SKM-1 treated with dmso at 0.1 percent for 144 hours (cell line): ENCODE data around the gene SPACA1.
"Not testable (repeated sequence)": the region's sequence is repeated elsewhere in the genome, so short reads cannot be mapped to it uniquely, and the experiment has no call there.

Experiments used
- DNase-seq: peaks from one replicate; lab custom pipeline; 2025; ENCODE audit not compliant: unreplicated experiment; lab: John Stamatoyannopoulos, UW

The SPACA1 gene

GRCh38 chr6:88047510-88048150, at the start of gene SPACA1:
Gene SPACA1 (plus strand): TSS chr6:88047841. CDS start chr6:88047906, 65 bp downstream.
- no peak for DNase-seq

DNA sequence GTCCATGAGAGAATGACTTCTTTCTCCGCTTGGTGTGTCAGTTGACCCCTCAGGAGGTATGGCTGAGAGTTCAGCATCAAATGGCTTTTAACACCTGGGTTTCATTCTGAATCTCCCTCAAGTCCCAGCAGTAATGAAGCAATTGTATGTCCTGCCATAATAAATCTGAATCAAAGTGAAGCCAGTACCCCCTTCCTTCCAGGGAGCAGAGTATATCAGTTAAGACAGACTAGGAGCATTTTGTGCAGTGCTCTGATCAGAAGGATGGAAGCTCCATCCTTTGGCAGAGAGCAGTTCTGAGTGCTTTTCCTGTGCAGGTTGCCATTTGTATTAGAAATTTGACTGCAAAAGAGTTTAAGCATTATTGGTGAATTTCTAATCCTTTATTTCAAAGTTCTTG, 46.9 kb upstream of the SPACA1 start:
- no peak for DNase-seq

GRCh38 chr6:88001279-88001678, 46.4 kb upstream of the SPACA1 start:
- not testable (repeated sequence) for DNase-seq

DNA sequence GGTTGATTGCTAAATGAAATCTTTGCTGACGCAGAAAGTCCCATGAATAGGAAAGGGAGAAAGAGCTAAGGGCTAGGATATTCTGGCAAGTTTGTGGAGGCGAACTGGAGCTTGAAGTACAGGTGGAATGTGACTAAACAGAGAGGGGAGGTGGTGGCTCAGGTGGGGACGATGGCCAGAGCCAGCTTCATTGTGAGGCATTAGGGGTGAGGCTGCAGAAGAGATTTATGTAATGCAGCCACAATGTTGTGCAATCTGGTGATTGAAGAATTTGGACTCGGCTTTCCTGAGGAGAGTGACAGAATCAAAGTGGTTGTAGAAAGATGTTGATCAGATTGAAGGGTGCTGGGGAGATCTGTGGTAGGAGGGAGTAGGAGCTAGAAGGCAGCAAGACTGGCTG, 42.9 kb upstream of the SPACA1 start:
- DNase-seq: no peak

GRCh38 chr6:88006557-88006956, 41.1 kb upstream of the SPACA1 start:
- no peak for DNase-seq

DNA sequence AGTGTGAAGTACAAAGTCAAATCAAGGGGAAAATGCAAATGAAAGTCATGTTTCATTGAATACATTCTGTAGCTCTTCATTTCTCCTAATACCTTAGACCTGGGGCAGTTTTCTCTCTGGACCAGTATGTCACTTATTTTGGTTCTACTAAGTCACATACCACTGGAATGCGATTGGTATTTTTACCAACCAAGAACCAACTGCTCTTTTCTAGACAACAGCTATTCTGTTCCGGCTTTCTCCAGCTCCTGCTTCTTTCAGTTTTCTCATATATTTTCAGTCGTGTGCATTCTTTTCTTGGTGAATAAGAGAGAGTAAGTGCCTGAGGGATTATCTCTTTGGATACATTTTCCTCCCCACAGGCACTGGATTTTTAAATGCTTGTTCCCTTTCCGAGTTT, 39.2 kb upstream of the SPACA1 start:
- DNase-seq: no peak

DNA sequence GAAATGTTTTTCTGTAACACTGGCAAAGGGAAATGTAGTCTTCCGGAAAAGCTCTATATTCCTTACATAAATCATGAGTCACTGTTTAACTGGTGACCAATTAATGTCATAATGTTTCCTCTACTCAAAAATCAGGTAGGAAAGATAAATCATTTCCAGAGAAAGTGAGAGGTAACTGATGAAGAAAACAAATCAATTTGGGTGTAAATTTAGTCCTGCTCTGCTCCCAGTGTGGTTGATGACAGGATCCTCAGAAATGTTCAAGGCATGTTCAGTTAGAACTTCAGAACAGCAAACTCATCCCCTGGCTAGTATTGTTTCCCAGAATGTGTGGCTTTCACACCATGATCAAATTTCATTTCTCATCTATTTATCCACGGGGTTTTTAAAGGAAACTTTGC, 38.8 kb upstream of the SPACA1 start:
- DNase-seq: no peak

- DNase-seq: no peak
Observed at GRCh38 chr6:88013015-88013414, 34.6 kb upstream of the SPACA1 start.

DNA sequence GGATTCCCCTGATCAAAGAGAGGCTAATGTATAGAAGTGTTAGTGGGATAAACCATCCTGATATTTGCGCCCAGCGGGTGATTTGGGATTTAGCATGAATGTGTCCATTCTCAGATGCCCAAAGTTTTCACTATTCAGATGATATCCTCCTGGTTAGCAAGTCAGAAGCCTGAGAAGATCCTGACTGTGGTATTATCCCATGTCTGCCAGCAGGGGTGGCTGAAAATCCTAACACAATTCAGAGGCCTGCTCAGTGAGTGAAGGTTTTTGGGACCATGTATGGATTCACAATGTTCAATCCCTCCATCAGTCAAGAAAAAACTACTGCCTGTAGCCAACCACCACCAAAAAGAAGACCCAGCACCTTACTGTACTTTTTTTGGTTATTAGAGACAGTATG, 34.1 kb upstream of the SPACA1 start:
- DNase-seq: no peak

DNA sequence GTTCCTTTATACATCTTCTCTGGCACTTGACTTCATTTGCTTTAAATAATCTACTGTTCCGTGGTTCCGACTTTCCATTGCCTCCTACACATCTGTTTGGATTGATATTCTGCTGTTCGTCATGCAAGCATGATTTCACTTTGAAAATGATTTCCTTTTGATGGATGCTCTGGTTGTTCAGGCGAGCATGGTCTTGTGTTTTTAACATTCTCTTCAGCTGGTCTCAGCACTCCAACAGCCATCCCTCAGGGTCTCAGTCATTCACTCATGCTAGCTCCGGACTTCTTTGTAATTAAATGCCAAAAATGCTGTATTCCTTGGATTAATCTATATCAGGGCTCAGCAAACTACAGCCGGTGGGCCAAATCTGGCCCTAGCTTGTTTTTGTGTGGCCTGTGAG, 27.2 kb upstream of the SPACA1 start:
- no peak for DNase-seq

DNA sequence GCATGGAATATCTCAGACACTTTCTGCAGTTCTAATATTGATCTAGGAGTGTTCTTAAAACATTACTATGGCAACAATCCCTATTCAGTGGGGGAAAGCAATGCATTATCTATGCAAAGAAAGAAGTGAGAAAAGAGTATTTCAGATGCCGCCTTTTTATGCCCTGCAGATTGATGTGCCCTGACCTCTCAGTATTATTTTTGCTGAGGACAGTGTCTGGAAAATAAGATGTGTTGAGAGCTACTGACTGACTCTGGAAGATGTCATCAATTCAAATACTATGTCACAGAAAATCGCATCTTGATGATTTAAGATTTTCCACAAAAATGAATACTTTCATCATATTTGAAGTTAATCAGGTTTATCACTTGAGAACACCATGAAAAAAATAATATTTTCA, 22.9 kb upstream of the SPACA1 start:
- DNase-seq: no peak

DNA sequence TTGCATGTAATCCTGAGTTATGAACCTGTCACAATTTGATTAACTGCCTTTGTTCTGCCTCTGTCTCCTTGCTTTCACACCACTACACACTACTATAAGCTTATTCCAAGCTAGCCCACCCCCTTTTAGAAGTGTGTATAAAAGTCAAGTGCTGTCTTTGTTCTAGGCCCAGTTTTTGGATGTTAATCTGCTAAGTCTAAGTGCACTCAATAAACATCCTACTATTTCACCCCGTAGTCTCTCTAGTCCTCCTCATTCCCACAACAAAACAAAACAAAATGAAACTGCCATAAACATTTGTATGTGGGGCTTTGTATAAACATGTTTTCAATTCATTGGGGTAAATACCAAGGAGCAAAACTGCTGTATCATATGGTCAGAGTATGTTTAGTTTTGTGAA, 16.1 kb upstream of the SPACA1 start:
- no peak for DNase-seq

DNA sequence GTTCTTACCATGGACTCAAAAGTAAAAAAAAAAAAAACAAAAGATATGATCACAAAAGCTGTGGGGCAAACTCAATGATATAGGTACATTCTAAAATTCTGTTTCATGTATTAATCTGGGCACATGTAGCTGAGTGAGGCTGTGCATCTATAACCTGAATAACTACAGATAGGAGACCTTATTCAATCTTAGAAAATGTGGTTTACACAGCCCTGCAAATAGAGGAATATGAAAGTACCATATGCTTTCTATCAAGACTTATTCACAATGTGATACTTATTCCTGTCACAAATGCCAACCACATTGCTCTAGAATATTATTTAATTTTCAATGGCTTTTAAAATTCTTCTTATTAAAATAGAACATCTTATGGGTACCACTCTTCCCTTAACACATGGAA, 3.1 kb upstream of the SPACA1 start:
- DNase-seq: no peak

GRCh38 chr6:88045521-88046136, 2.0 kb upstream of the SPACA1 start:
- no peak for DNase-seq

DNA sequence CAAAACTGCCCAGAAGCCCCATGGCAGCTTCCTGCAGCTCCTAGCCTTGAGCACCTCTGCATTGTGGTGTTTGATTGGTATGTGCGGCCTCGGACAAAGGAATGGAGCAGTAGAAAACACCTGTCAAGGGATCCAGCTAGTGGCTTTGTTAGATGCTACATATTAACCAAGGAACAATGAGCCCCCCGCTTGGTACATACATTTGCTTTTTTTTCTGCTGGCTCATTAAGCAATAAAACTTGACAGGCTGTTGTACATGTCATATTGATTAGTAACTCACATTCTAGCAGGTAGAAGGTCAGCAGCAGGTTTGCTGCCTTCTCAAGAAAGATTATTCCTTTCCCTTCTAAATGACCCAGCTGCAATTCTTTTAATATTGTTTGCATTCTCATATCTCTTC, 937 bp downstream of the SPACA1 start:
- no peak for DNase-seq

DNA sequence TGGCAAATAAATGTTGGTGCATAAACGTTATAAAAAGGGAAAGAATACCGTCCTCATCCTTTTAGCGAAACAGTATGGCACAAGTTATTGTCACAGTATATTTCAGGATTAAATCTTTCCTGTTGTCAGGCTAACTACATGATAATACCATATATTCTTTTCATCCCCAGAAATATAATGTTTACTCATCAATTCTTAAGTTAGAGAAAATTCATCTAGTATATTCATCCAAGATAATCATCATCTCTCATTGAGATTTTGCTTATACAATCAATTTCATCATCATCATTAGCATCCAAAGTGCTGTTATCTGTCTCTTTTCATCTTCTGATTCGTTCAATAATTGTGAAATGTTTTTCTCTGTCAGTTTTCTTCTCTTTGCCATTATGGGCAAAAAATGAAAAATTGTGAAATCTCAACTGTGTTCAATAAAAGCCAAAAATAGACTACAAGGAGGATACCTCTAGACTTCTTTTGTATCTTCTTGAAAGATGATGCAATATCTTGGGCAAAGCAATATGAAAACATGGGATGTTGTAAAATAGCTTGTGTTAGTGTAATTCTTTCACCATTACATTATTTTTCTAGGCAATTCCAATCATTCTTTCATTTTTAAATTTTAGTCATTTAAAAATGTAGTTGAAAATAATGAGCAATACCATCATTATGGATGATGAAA, 2.6 kb downstream of the SPACA1 start:
- no peak for DNase-seq

DNA sequence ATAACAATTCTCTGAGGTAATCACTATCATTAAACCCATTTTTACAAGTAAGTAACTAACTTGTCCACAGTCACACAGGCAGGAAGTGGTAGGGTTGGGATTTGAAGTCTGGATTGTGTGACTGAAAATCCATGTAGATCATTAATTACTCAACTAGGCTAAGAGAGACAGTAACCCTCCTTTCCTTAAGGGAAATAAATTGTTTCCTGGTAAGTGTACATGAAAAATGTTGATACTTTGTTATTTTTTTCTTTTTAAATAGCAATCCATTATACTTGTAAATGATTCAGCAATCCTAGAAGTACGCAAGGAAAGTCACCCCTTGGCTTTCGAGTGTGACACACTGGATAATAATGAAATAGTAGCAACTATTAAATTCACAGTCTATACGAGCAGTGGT, 11.6 kb downstream of the SPACA1 start:
- no peak for DNase-seq

- DNase-seq: no peak
Observed at GRCh38 chr6:88062376-88062775, 14.7 kb downstream of the SPACA1 start.

- DNase-seq: no peak
Observed at GRCh38 chr6:88072462-88072861, 24.8 kb downstream of the SPACA1 start.

DNA sequence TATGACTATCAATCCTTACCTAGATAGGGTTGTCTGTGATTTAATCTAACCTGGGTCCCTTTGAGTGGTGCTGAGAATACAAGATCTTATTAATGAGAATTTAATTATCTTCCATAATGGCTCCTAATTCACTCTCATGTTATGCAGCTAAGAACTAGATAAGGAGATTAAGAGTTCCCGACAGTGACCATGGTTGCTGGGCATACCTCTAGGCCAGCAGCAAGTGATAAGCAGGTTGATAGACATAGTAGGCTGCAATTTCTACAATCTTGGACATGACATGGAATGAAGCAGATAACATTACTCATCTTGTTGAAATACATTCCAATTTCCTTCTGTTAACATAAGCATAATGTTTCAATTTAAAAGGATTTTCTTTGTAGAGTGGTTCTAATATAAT, 27.1 kb downstream of the SPACA1 start:
- DNase-seq: no peak

DNA sequence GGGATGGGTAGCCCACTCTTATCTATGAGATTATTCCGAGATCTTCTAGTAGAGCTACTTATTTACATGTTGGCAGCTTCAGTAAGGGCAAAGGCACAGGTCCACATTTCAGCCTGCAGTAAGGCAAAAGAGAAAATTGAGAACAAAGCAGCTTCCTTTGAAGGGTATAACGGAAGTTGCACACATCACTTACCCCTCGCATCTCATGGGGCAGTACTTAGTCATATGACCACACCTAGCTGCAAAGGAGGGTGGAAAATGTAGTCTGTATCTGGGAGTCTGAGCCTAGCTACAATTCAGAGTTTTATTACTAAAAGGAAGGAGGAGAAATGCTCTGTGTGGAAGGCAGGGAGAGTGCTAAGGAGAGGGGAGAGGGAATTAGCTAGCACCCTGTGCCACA, 29.7 kb downstream of the SPACA1 start:
- no peak for DNase-seq

DNA sequence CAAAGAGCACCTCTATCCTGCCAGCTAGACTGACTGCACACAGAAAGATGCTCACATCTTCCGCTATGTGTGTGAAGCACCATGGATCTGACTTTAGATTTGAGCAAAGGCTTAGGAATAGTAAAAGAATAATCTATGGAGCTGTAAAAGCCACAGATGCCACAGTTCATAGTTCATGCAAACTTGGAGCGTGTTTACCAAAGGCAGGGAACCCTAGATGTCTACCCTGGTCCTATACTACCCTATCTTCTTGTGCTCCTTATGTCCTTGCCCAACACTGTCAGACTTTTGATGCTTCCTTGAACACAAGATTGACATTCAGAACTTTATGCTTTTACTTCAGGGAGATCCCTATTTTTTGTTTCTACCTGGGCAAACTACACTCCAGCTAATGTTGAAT, 39.2 kb downstream of the SPACA1 start:
- no peak for DNase-seq

DNA sequence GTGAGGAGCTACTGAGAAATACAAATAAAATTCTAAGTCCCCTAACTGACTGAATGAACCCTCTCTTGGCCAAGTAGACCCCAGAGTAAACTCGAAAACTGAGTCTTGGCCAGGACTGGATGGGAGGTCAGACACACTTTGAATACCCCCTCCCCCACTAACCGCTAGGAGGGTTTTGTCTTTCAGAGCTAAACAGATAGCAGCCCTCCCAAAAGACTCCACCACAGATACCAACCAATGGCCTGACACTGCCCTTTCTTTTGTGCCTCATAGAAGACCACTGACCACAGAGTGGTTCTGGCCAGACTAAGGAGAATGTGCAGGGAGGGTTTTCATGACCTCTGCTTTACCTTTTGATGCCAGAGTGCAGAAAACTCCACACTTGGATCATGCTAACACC, 42.1 kb downstream of the SPACA1 start:
- no peak for DNase-seq
